Stimulated activated CD4-positive, alpha-beta T cell treated with anti-CD3 and anti-CD28 coated beads, Interleukin-4, amount 100 ng/mL, for 1 hour (primary cell): Measurements from ENCODE around the gene SPIRE2.
"Not testable (repeated sequence)": the region's sequence is repeated elsewhere in the genome, so short reads cannot be mapped to it uniquely, and the experiment has no call there.

ENCODE experiments used
- DNase-seq: peaks from one replicate; pipeline ENCODE4 v3.0.0-alpha.2; 2020

SPIRE2 gene

DNA sequence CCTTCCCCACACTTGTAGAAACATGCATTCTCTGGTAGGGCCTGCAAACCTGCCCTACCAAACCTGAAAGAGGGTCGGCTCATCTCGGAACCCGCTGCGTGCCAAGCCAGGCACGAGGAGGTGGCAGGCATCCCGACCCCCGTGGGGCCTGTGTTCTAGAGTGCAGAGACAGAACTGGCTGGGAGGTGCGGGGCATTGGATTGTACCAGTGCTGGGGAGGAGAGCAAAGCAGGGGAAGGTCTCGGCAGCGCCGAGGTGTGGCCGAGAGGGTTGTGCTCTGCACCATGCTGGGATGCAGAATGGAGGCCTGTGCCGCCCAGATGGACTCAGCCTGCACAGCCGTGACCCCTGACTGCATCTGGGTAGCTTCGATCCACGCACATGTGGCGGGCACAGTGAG is 72.6 kb downstream of the SPIRE2 start:
- DNase-seq: no peak

- DNase-seq: no peak
Observed at GRCh38 chr16:89902980-89903379, 74.7 kb downstream of the SPIRE2 start.

DNA sequence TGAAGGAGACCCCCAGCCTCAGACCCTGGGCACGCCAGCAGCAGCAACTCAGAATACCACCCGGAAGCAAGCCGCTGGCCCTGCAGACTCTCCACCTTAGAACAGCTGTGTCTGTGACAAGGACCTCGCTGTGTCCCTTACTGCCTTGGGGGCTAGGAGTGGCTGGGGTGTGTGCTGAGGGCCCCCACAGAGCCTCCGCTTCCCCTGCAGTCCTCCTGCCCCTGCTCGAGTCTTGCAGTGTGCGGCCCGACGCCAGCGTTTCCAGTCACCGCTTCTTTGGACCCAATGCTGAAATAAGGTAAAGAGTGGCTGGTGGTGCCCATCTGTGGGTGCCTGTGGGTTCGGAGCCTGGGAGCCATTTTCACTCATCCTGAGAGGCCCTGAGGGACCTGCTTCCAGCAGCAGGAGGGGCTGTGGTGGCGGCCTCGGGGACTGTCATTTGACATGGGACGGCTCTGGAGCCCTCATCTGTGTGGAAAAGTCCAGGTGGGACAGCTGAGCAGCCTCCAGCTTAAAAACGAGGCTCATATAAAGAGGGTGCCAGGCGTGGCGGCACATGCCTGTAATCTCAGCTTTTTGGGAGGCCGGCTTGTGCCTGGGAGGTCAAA is 75.7 kb downstream of the SPIRE2 start:
- DNase-seq: no peak

- DNase-seq: no peak
Observed at GRCh38 chr16:89904606-89905510, 76.6 kb downstream of the SPIRE2 start.

GRCh38 chr16:89905511-89906139 is 77.3 kb downstream of the SPIRE2 start:
- DNase-seq: no peak

- DNase-seq: no peak
Observed at GRCh38 chr16:89906140-89907025, 78.1 kb downstream of the SPIRE2 start.

GRCh38 chr16:89907055-89907814 is 79.0 kb downstream of the SPIRE2 start:
- DNase-seq: no peak

GRCh38 chr16:89908236-89908635 is 80.0 kb downstream of the SPIRE2 start:
- DNase-seq: no peak

- peak; percentile 74 for DNase-seq
Observed at GRCh38 chr16:89909777-89910716, 81.8 kb downstream of the SPIRE2 start.

DNA sequence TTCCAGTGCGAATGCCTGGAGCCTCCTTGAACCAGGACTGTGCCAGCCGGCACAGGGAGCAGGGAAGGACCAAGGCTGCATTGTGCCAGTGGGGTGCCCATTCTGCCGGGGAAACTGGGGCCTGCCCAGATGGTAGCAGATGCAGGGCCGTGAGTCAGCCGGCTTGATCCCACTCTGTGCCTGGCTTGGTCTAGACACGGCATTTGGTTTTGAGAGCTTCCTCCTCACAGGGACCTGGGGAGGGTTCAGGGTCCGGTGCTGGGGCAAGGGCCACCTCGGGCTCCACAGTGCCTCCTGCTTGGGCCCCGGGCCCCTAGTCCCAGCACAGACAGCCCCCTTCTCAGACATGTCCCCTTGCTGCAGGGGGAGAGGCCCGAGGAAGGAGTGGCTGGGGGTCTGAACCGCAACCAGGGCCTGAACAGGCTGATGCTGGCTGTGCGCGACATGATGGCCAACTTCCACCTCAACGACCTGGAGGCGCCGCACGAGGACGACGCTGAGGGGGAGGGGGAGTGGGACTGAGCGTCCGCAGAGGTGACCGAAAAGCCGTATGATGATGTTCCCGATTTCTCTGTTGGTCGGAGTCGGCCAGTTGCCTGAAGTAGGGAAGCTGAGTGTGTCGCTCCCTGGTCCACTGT is 82.6 kb downstream of the SPIRE2 start:
- no peak for DNase-seq

DNA sequence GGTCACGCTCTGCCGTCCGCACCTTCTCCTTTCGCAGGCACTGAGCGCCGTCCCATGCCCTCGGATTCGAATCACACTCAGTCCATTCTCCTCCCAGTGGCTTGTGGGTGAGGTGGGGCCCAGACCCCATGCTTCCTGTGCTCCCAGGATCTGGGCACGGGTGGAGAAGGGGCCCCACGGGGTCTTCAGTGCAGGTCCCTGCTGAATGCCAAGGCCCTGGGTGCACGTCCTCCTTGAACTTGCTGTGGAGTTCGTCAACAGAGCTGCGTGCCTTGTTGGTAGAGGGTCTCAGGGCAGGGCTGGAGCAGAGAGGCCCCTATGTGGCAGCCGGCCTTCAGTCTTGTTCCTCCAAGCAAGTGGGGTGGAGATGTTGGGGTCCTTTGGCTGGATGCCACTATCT is 83.1 kb downstream of the SPIRE2 start:
- no peak for DNase-seq

GRCh38 chr16:89912143-89912542 is 83.9 kb downstream of the SPIRE2 start:
- no peak for DNase-seq

GRCh38 chr16:89912627-89913026 is 84.4 kb downstream of the SPIRE2 start:
- no peak for DNase-seq

GRCh38 chr16:89913408-89914387 is 85.4 kb downstream of the SPIRE2 start:
- no peak for DNase-seq

- not testable (repeated sequence) for DNase-seq
Observed at GRCh38 chr16:89914642-89915285, 86.5 kb downstream of the SPIRE2 start.

GRCh38 chr16:89915303-89916232 is 87.3 kb downstream of the SPIRE2 start:
- DNase-seq: no peak

DNA sequence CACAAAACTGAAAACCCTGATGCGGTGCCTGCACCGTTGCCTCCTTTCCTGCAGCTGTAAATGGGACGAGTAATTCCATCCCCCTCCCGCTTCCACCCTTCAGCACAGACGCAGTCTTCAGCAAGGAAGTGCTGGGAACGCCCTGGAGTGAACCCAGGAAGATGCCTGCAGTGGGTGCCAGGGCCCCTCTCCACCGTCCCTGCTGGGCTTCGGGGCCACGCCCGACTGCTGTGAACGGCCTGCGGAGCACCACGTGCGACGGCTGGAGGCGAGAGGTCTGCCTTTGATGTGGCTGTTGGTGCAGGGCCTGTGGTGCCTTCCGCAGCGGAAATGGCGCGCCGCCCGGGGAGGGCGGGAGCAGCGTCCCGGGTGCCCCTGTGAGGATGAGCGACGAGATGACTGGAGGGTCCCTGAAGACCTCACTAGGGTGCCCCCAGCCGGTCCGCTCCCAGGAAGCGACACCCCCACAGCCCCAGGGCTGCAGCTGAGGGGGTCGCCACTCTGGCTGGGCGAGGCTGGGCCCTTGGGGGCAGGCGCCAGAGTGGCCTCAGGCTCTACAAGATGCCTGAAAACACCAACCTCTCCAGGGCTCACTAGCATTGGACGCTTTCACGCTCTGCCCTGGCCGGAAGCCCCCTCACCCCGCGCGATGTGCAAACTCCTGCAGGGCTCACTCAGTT is 89.6 kb downstream of the SPIRE2 start:
- peak; percentile 53 for DNase-seq
